SH-SY5Y (cell line): ENCODE measurements around the gene MST1R.

Experiments
- GATA2 ChIP-seq: IDR thresholded peaks from 2 replicates; pipeline ENCODE4 v1.6.1; 2011; ENCODE audit warnings: mild to moderate bottlenecking, low read depth, low read length
- GATA3 ChIP-seq: IDR thresholded peaks from 2 replicates; pipeline ENCODE4 v1.6.1; 2011; ENCODE audit warnings: low read depth, mild to moderate bottlenecking, low read length, moderate library complexity

GRCh38 chr3:49924683-49925082, 21.0 kb upstream of the MST1R start:
- TF ChIP-seq GATA2, result no peak
- no peak for TF ChIP-seq GATA3
